Endodermal cell (in vitro differentiated cells): ENCODE data around the gene TRIM10. TPM values are rescaled to one million over a fixed set of nuclear protein-coding genes. Genes with fewer than 3 reads are reported as not detected.

ENCODE experiments used
- DNase-seq: peaks from one replicate; pipeline ENCODE4 v3.0.0-alpha.2; 2017
- H3K27ac ChIP-seq: 2 replicates; pipeline ENCODE4 v1.5.1; 2013; ENCODE audit warnings: mild to moderate bottlenecking, low read depth, low read length, moderate library complexity
- H3K27me3 ChIP-seq: 2 replicates; pipeline ENCODE4 v1.6.1; 2013; ENCODE audit warnings: mild to moderate bottlenecking, low read length, moderate library complexity; ENCODE audit not compliant: insufficient read depth, control insufficient read depth, poor library complexity, severe bottlenecking
- H3K36me3 ChIP-seq: 2 replicates; pipeline ENCODE4 v1.7.0; 2013; ENCODE audit warnings: mild to moderate bottlenecking, low read length, moderate library complexity; ENCODE audit not compliant: control insufficient read depth, insufficient read depth
- H3K4me1 ChIP-seq: one replicate; pipeline ENCODE4 v1.7.0; 2013; ENCODE audit warnings: low read length; ENCODE audit not compliant: control insufficient read depth, insufficient read depth
- H3K4me3 ChIP-seq: 2 replicates; pipeline ENCODE4 v1.5.1; 2013; ENCODE audit warnings: mild to moderate bottlenecking, low read length, moderate library complexity
- H3K9ac ChIP-seq: 2 replicates; pipeline ENCODE4 v1.6.1; 2013; ENCODE audit warnings: mild to moderate bottlenecking, low read length, moderate library complexity; ENCODE audit not compliant: poor library complexity, severe bottlenecking; ENCODE audit errors: extremely low read depth
- H3K9me3 ChIP-seq: 2 replicates; pipeline ENCODE4 v1.6.1; 2013; ENCODE audit warnings: mild to moderate bottlenecking, low read length, moderate library complexity; ENCODE audit not compliant: control insufficient read depth
- H3K27ac Mint-ChIP-seq: 2 replicates; pipeline ENCODE4 v1.8.0; 2020; ENCODE audit warnings: mixed read lengths
- H3K27me3 Mint-ChIP-seq: 2 replicates; pipeline ENCODE4 v1.8.0; 2021; ENCODE audit warnings: mild to moderate bottlenecking, mixed read lengths; ENCODE audit not compliant: insufficient read depth
- H3K36me3 Mint-ChIP-seq: 2 replicates; pipeline ENCODE4 v1.8.0; 2020; ENCODE audit warnings: low read depth, mixed read lengths
- H3K4me1 Mint-ChIP-seq: 2 replicates; pipeline ENCODE4 v1.8.0; 2020; ENCODE audit warnings: mixed read lengths
- H3K4me3 Mint-ChIP-seq: 2 replicates; pipeline ENCODE4 v1.8.0; 2020; ENCODE audit warnings: mild to moderate bottlenecking, moderate library complexity, mixed read lengths
- H3K9me3 Mint-ChIP-seq: 2 replicates; pipeline ENCODE4 v1.8.0; 2020; ENCODE audit warnings: mild to moderate bottlenecking, mixed read lengths
- WGBS, 2 experiments: methylation state at CpG; one replicate each; pipeline versions ENCODE4 v1.1.5 to v1.1.7; 2013; ENCODE audit warnings: missing lambda C conversion rate in 2 of 2, mixed read lengths in 1 of 2; ENCODE audit not compliant: insufficient coverage in 1 of 2, insufficient read length in 1 of 2; 5-methylcytosine and 5-hydroxymethylcytosine counted together
- total RNA-seq, 2 donors: library from RNA; stranded (reverse); fragmentation: NEBNext Ultra II Directional in 1 of 2; extraction: Animal tissue kit (Norgen Biotek cat#: 25700) in 1 of 2; gene quantifications; 2 replicates in 1 of 2; 3 replicates in 1 of 2; pipeline ENCODE4 v1.2.1, GENCODE V29; 2021
- TF ChIP-seq, protein P1 (sequence below): fragments of 200-600 bp; sonication (generic); conservative IDR thresholded peaks from 2 replicates; pipeline ENCODE4 v1.5.0; 2021; ENCODE audit warnings: antibody characterized with exemption, mild to moderate bottlenecking

Gene TRIM10
- total RNA-seq, 2 donors from 2014 or later: not detected

DNA sequence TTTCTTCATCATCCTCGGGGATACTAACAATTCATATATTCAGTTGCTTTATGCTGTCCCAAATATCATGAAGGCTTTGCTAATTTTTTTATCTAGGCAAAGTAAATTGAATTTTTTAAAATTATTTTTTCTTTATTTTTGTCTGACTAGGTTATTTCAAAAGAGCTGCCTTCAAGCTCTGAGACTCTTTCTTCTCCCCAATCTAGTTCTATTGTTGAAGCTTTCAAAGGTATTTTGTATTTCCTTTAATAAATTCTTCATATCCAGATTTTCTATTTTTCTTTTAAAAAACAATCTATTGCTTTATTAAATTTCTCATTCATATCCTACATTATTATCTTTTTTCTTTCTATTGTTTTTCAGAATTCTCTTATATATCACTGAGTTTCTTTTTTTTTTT is 19.1 kb upstream of the TRIM10 start:
- 85% methylated on average over 1 of the region's 1 CpG; no CpG with 5 or more reads in 1 of the 2 experiments for WGBS, 2 experiments
- TF ChIP-seq, protein P1, sequence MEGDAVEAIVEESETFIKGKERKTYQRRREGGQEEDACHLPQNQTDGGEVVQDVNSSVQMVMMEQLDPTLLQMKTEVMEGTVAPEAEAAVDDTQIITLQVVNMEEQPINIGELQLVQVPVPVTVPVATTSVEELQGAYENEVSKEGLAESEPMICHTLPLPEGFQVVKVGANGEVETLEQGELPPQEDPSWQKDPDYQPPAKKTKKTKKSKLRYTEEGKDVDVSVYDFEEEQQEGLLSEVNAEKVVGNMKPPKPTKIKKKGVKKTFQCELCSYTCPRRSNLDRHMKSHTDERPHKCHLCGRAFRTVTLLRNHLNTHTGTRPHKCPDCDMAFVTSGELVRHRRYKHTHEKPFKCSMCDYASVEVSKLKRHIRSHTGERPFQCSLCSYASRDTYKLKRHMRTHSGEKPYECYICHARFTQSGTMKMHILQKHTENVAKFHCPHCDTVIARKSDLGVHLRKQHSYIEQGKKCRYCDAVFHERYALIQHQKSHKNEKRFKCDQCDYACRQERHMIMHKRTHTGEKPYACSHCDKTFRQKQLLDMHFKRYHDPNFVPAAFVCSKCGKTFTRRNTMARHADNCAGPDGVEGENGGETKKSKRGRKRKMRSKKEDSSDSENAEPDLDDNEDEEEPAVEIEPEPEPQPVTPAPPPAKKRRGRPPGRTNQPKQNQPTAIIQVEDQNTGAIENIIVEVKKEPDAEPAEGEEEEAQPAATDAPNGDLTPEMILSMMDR: no peak

GRCh38 chr6:30178837-30179236 is 17.8 kb upstream of the TRIM10 start:
- Histone ChIP-seq H3K9ac (no peak overlapping the region), H3K9me3 (peaks cover 11% of the 10 kb centered on the region), H3K4me3 (no peak overlapping the region), H3K27me3 (peaks cover 26% of the 10 kb centered on the region), H3K4me1 (no peaks in the 10 kb centered on the region), H3K27ac (no peak overlapping the region), H3K36me3 (no peaks in the 10 kb centered on the region)
- H3K9me3 Mint-ChIP-seq: peaks cover 12% of the 10 kb centered on the region
- TF ChIP-seq, protein P1: no peak
- H3K4me3 Mint-ChIP-seq: no peak overlapping the region
- H3K27ac Mint-ChIP-seq: no peak overlapping the region
- 91 to 100% methylated on average over 1 of the region's 1 CpG for WGBS, 2 experiments
- no peaks in the 10 kb centered on the region for H3K36me3 Mint-ChIP-seq
- H3K27me3 Mint-ChIP-seq: peaks cover 54% of the 10 kb centered on the region
- DNase-seq: no peak
- no peaks in the 10 kb centered on the region for H3K4me1 Mint-ChIP-seq

More for the DNA sequence above, 19.1 kb upstream of the TRIM10 start:
- Mint-ChIP-seq H3K4me1 (no peaks in the 10 kb centered on the region), H3K4me3 (no peak overlapping the region), H3K36me3 (peaks cover 9% of the 10 kb centered on the region), H3K27ac (no peak overlapping the region), H3K27me3 (peaks cover 43% of the 10 kb centered on the region), H3K9me3 (peaks cover 12% of the 10 kb centered on the region)
- Histone ChIP-seq H3K27ac (no peak overlapping the region), H3K9ac (no peak overlapping the region), H3K4me3 (no peak overlapping the region), H3K27me3 (peaks cover 20% of the 10 kb centered on the region), H3K4me1 (no peaks in the 10 kb centered on the region), H3K36me3 (peaks cover 6% of the 10 kb centered on the region), H3K9me3 (peaks cover 11% of the 10 kb centered on the region)
- DNase-seq: no peak

DNA sequence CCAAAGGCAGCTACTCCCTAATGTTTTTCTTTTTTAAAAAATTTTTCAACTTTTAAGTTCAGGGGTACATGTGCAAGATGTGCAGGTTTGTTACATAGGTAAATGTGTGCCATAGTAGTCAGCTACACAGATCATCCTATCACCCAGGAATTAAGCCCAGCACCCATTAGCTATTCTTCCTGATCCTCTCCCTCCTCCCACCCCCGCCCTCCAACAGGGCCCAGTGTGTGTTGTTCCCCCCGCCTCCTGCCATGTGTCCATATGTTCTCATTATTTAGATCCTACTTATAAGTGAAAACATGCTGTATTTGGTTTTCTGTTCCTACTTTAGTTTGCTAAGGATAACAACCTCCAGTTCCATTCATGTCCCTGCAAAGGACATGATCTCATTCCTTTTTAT is 14.8 kb upstream of the TRIM10 start:
- TF ChIP-seq, protein P1: no peak
- peaks cover 79% of the 10 kb centered on the region for H3K27me3 Mint-ChIP-seq
- no peak overlapping the region for H3K27ac Mint-ChIP-seq
- H3K9me3 ChIP-seq: peaks cover 8% of the 10 kb centered on the region
- peaks cover 52% of the 10 kb centered on the region for H3K27me3 ChIP-seq
- H3K9ac ChIP-seq: no peak overlapping the region
- no CpG with 5 or more reads among the region's 2 CpGs for WGBS, 2 experiments
- H3K4me1 ChIP-seq: no peaks in the 10 kb centered on the region
- no peaks in the 10 kb centered on the region for H3K4me1 Mint-ChIP-seq
- peaks cover 9% of the 10 kb centered on the region for H3K9me3 Mint-ChIP-seq
- H3K27ac ChIP-seq: no peak overlapping the region
- DNase-seq: no peak
- no peaks in the 10 kb centered on the region for H3K36me3 Mint-ChIP-seq
- no peaks in the 10 kb centered on the region for H3K36me3 ChIP-seq
- no peak overlapping the region for H3K4me3 Mint-ChIP-seq
- no peak overlapping the region for H3K4me3 ChIP-seq
